Measurements from ENCODE around the gene VWA5B1. TPM values are rescaled to one million over a fixed set of nuclear protein-coding genes. Genes with fewer than 3 reads are reported as not detected.

The VWA5B1 gene
- total and polyA plus RNA-seq, 8 donors, result not detected

DNA sequence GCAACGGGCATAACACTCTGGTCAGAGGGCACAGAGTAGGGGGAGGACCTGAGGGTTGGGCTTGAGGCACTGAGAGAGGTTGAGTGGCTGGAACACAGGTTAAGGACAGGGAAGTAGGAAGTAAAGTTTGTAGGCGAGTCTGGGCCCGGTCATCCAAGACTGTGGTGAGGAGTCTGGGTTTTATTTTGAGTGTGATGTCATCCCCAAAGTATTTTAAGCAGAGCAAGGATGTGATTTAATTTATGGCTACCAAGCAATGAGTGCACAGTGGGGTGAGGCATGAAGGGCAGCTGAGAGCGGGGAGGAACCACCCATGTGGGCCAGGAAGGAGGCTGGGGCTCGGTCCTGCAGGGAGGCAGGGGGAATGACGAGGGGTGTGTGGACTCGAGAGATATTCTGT lies 11.2 kb upstream of the VWA5B1 start:
- Histone ChIP-seq H3K27me3 (peaks cover 0 to 36% (median 15%) of the 10 kb centered on the region in 3 donors), H3K4me1 (no peaks in the 10 kb centered on the region), H3K27ac (no peak overlapping the region), H3K4me3 (no peak overlapping the region), H3K9me3 (no peaks in the 10 kb centered on the region), H3K36me3 (no peaks in the 10 kb centered on the region)
- intact Hi-C loops (cut with DNase I; ENCODE audit: low total_unique reads), result no loop called here
- DNase-seq, result no peak
- TF ChIP-seq, protein P1, sequence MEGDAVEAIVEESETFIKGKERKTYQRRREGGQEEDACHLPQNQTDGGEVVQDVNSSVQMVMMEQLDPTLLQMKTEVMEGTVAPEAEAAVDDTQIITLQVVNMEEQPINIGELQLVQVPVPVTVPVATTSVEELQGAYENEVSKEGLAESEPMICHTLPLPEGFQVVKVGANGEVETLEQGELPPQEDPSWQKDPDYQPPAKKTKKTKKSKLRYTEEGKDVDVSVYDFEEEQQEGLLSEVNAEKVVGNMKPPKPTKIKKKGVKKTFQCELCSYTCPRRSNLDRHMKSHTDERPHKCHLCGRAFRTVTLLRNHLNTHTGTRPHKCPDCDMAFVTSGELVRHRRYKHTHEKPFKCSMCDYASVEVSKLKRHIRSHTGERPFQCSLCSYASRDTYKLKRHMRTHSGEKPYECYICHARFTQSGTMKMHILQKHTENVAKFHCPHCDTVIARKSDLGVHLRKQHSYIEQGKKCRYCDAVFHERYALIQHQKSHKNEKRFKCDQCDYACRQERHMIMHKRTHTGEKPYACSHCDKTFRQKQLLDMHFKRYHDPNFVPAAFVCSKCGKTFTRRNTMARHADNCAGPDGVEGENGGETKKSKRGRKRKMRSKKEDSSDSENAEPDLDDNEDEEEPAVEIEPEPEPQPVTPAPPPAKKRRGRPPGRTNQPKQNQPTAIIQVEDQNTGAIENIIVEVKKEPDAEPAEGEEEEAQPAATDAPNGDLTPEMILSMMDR (IDR thresholded peaks at IDR 0.05), result no peak
- TF ChIP-seq EP300 (IDR thresholded peaks at IDR 0.05), result no peak
- no peak for TF ChIP-seq POLR2AphosphoS5 (IDR thresholded peaks at IDR 0.05)
- no peak for TF ChIP-seq POLR2A (IDR thresholded peaks at IDR 0.05)
- 65 to 77% (median 74%) methylated on average over 7 of the region's 7 CpGs for WGBS, 5 donors

DNA sequence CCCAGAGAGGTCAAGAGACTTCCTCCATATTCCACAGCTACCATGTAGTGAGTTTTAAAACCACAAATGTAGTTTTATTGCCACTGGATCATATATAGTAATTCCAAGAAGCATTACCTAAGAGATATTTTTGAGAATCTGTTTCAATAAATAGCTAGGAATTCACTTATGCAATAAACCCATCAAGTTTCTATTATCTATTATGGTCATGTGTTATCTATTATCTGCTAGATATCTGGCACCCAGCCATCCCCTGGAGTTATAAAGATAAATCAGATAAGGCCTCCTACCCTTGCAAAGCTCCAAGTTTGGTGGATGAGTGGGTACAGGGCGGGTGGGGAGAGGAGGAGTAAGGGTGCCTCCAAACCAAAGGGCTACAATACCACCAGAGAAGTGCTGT lies 10.3 kb upstream of the VWA5B1 start:
- H3K4me3 ChIP-seq, result no peak overlapping the region
- H3K4me1 ChIP-seq, result no peaks in the 10 kb centered on the region
- intact Hi-C loops (cut with DNase I; ENCODE audit: low total_unique reads), result no loop called here
- H3K36me3 ChIP-seq, result no peaks in the 10 kb centered on the region
- 63 to 82% (median 74%) methylated on average over 1 of the region's 1 CpG for WGBS, 5 donors
- H3K27me3 ChIP-seq, result peaks cover 0 to 36% (median 15%) of the 10 kb centered on the region in 3 donors
- no peak overlapping the region for H3K27ac ChIP-seq
- H3K9me3 ChIP-seq, result peaks cover 0 to 3% (median under 1%) of the 10 kb centered on the region in 4 donors
- no peak for DNase-seq
- TF ChIP-seq POLR2A (IDR thresholded peaks at IDR 0.05), result no peak
- TF ChIP-seq EP300 (IDR thresholded peaks at IDR 0.05), result no peak
- TF ChIP-seq POLR2AphosphoS5 (IDR thresholded peaks at IDR 0.05), result no peak
- TF ChIP-seq, protein P1 (IDR thresholded peaks at IDR 0.05), result no peak

DNA sequence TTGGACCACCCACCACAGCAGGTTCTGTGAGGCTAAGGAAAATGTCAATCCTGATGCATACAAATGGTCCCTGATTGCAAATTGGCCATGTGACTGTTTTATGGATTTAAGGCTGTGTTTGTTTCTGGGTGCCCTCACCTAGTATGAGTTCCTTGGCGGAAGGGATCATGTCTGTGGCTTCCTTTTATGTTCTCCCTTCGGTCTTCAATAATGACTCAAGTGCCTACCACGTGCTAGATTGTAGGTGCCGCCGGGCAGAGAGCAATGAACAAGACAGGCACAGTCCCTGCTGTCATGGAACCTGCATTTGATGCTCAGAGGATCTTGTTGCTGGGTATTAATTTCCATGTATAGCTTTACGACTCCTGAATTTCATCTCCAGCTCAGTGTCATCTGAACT lies 9.8 kb upstream of the VWA5B1 start:
- Histone ChIP-seq H3K9me3 (peaks cover 0 to 9% (median 4%) of the 10 kb centered on the region in 4 donors), H3K27ac (no peak overlapping the region), H3K27me3 (peaks cover 0 to 37% (median 15%) of the 10 kb centered on the region in 3 donors), H3K36me3 (no peaks in the 10 kb centered on the region), H3K4me3 (no peak overlapping the region), H3K4me1 (no peaks in the 10 kb centered on the region)
- intact Hi-C loops (cut with DNase I; ENCODE audit: low total_unique reads), result no loop called here
- WGBS, 5 donors, result 80 to 92% (median 86%) methylated on average over 6 of the region's 6 CpGs
- DNase-seq, result no peak
- TF ChIP-seq POLR2AphosphoS5 (IDR thresholded peaks at IDR 0.05) (no peak), POLR2A (IDR thresholded peaks at IDR 0.05) (no peak), EP300 (IDR thresholded peaks at IDR 0.05) (no peak)
- TF ChIP-seq, protein P1 (IDR thresholded peaks at IDR 0.05), result no peak

DNA sequence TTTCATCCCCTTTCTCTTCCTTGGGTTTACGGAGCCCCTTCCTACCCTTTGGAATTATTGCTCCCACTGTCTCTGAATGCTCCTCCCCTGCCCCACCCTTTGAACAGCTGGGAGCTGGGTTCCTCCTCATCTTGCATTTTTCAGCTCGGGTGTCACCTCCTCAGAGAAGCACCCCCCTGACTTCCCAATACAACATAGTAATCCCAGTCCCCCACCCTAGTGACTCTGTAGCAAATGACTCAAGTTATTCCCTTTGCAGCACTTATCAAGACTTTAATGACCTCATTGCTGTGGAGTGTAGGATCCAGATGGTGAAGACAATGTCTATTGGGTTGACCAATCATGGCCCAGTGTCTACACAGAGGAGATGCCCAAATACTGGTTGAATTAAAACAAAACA lies 8.9 kb upstream of the VWA5B1 start:
- no peak for DNase-seq
- Histone ChIP-seq H3K9me3 (peaks cover 0 to 12% (median 5%) of the 10 kb centered on the region in 4 donors), H3K27ac (no peak overlapping the region), H3K4me1 (no peaks in the 10 kb centered on the region), H3K27me3 (peaks cover 0 to 46% (median 15%) of the 10 kb centered on the region in 3 donors), H3K4me3 (no peak overlapping the region), H3K36me3 (no peaks in the 10 kb centered on the region)
- 44 to 60% (median 59%) methylated on average over 2 of the region's 2 CpGs for WGBS, 5 donors
- TF ChIP-seq POLR2AphosphoS5 (IDR thresholded peaks at IDR 0.05) (no peak), EP300 (IDR thresholded peaks at IDR 0.05) (no peak), POLR2A (IDR thresholded peaks at IDR 0.05) (no peak)
- TF ChIP-seq, protein P1 (IDR thresholded peaks at IDR 0.05), result no peak
- intact Hi-C loops (cut with DNase I; ENCODE audit: low total_unique reads), result no loop called here

Measured in stomach (tissue), 9 donors.